SIG-M5 (cell line): ENCODE measurements around the gene IQSEC1.

Experiments used
- DNase-seq: peaks from one replicate; lab custom pipeline; 2025; lab: John Stamatoyannopoulos, UW

IQSEC1 gene

GRCh38 chr3:12934431-12934830 is 138.8 kb downstream of the IQSEC1 start:
- DNase-seq = no peak

DNA sequence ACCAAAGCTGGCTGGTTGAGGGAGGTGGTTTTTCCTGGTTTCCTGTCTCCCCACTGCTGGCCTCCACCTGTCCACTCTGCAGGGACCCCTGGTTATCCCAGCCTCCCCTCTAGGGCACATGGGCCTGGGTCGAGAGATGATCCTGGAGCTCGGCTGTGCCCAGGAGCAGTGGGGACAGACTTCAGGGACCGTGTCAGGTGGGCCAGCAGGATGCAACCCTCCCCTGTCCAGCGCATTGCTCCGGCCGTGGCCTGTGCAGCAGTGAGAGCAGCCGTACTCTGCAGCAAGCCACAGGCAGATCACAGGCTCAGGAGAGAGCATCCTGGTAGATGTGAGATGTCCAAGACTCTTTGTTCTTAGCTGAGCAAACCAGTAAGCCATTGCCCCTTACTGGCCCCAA is 139.3 kb downstream of the IQSEC1 start:
- DNase-seq = no peak

DNA sequence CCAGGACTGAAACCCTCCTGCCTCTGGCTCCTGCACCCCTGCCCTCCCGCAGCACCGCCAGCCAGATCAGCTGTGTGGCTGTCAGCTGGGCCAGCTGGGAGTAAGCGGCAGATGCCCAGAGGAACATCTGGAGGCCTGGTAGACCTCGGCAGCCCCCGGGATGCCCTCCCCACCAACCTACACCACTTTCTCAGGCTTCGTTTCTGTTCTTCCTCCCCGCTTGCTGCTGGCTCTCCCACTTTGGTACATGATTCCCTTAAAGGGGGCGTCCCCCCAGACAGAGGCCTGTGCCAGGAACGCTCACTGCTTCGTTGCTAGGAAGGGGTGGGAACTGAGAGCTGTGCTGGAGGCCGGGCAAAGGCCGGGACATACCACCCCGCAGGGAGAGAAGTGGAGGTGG is 140.5 kb downstream of the IQSEC1 start:
- DNase-seq = no peak

DNA sequence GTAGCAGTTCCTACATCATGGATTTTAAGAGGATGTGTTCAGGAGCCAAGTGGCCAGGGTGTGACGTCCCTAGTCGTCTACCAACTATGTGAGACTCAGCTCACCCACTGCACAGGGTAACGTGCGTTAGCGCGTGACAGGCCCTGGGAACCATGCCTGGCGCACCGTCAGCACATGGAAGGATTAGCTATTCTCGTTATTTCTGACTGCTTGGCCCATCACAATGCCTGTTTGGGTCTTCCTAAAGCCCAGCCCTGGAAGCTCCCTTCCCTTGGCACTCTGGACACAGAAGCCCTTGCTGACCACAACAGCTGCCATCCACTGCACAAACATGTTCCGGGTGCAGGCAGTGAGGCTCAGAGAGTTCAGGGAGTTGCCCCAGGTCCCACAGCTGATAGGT is 140.9 kb downstream of the IQSEC1 start:
- DNase-seq = no peak

- no peak for DNase-seq
Observed at GRCh38 chr3:12931273-12931905, 141.8 kb downstream of the IQSEC1 start.

DNA sequence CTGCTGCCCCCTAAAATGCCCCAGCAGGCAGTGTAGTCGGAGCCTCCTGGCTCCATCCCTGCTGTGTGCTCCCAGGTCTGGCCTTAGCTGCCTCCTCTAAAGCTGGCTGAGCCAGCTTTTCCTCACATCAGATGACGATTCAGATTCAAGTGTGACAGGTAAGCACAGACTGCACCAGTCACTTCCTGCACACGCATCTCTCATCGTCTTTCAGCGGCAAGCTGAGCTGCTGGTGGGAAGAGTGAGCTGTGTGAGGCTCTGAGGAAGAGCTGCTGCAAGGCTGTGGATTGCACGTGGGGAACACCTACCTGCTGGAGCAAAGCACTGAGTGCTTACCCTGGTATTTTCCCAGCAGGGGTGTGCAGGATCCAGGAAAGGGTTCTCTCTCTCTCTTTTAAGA is 143.4 kb downstream of the IQSEC1 start:
- no peak for DNase-seq

DNA sequence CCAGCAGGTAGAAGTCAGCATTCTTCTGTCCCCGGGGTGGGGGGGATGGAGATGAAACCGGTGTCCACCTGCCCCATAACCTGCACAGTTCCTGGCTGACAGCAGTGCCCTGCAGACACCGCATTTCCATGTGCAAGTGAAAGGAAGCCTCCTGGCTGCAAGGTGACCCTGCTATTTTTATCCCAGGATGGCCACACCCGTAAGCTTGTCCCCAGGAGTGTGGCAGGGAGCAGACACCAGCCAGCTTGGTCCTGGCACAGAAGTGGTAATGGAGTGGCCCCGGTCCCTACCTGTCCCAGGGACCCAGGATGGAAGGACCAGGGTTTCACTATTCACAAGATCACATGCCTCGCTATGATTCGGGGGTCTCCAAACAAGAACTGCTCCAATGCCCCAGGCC is 146.6 kb downstream of the IQSEC1 start:
- DNase-seq = no peak

DNA sequence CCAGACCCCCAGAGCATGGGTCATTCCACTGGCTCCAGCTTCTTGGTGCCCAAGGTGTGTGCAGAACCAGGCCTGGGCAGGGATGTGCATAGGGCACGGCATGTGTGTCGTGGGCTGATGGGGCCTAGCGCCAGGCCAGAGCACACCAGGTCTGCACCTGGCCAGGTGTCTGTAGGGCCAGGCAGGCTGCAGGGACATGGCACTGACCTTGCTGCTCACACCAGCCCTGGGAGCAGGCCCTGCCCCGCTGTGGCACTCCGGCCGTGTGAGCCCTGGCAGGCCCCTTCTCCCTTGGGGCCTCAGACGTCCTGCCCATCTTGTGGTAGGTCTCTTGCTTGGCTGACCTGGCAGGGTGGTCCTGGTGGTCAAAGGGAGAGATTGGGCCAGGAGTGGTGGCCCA is 147.6 kb downstream of the IQSEC1 start:
- DNase-seq = no peak

DNA sequence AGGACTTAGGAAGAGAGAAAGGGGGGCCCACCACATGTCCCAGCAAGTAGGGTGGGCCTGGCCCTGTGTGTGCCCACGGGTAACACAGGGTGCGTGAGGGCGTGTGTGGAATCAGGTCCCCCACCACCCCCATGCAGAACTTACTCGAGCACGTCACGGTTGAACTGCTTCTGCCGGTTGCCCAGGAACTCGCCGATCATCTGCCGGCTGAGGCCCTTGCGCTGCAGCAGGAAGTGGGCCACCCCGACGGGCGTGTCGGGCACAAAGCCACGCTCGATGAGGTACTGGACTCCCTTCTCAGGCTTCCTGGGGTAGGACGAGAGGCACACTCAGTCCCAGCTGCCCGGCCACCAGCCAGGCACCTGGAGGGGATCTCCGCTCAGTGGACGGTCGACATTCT is 148.8 kb downstream of the IQSEC1 start:
- DNase-seq = no peak

DNA sequence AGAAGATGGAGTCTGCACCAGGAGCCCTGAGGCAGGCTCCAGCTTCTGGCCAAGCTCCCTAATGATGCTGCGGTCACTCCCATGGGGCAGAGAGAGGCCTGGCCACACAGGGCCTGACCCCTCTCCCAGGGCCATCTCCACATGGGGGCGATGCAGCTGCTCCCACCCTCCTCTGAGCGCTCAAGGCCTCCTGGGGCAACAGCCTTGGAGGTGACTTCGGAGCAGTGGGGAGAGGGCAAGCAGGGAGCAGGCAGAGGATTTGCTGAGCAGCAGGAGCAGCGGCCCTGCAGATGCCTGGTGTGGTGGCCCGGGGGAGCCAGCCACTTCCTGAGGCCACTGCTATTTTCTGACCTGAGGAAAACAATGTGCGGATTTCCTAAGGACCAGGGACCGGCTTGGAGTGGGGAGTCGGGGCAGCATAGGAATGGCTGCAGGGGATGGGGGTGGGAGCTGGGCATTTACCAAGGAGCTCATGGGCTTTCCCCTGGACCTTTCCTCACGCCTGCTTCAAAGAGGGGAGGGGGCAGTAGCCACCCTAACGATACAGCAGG is 150.3 kb downstream of the IQSEC1 start:
- no peak for DNase-seq

DNA sequence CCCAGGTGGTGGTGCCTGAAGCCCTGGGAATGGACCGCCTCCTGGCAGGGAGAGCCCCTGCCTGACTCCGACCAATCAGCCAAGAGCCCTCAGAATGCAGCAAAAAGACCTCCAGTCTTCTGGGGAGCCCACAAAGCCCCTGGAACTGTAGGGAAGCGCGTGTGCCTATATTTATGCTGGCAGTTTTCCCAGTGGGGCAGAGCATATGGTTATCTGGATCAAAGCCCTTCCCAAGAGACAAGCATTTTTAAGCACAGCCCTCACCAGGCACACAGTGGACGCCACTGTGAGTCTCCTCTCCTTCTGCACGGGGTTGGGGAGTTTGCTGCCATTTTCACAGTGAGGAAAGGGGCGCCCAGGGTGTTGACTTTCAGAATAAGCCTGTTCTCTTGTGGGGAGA is 150.9 kb downstream of the IQSEC1 start:
- DNase-seq = no peak

- no peak for DNase-seq
Observed at GRCh38 chr3:12921736-12922135, 151.5 kb downstream of the IQSEC1 start.

DNA sequence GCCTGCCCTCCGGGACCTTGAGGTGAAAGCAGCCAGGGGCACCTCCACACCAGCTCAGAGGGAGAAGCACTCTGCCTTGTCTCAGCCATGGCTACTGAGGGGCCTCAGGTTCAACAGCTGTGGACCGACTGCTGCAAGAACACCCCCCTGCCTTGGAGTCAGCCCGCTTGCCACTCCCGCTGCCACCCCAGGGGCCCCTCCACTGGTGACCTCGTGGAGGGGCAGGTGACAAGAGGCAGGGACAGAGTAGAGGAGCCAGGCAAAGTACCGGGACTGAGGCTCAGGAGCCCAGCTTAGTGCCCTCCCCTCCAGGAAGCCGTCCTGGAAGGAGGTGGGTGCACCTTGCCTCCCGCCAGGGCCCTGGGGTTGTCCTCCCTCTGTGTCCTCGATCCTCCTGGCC is 152.3 kb downstream of the IQSEC1 start:
- DNase-seq = no peak

DNA sequence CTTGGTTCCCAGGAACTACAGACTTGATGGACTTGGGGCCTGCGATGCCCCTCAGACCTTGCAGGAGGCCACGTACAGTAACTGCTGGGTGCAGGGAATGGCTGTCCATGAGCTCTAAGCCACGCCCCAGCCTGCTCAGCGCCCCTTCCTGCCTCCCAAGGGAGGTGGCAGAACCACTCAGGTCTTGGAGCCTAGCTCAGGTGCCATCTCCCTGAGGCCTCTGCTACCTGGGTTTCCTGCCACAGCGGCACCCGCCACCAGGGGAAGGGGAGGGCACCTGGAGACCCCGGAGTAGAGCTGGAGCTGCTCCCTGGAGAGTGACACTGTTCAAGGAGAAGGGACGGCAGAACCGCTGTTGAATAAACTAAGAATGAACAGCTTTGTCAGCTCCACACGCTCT is 154.0 kb downstream of the IQSEC1 start:
- DNase-seq = no peak

- DNase-seq = no peak
Observed at GRCh38 chr3:12918231-12918630, 155.0 kb downstream of the IQSEC1 start.

DNA sequence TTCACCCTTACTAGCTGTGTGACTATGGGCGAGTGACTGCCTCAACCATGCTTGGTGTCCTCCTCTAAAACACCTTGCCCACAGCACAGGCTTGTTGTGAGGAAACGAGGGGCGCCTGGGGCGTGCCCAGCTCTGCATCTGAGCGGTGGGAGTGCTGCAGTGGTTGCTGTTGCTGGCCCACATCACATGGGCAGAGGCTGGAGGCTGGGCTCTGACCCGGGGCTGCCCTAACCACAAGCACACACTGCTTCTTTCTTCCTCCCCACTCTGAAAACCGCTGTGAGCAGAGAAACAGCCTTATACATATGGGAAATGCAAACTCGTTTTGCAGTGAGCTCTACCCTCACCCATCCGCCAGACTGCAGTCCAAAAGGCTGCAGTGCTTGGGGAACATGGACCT is 157.1 kb downstream of the IQSEC1 start:
- no peak for DNase-seq

DNA sequence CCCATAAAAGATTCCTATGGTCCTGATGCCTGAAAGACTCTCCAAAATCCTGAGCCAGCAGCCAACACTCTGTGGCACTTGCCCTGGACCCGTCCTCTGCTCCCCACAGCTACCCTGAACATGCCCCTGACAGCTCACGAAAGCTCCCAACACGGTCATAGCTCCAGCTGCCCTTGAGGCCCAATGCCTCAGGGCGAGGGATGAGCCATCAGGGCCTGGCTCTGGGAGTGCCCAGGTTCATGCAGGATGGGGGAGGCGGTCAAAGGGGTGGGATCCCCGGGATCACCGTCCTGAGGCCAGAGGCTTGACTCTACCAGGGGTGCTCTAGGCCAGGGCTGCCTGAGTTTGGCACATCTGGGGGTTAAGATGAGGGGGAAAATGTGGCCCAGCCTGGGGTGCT is 159.1 kb downstream of the IQSEC1 start:
- no peak for DNase-seq

GRCh38 chr3:12911881-12912415 is 161.3 kb downstream of the IQSEC1 start:
- DNase-seq = no peak

DNA sequence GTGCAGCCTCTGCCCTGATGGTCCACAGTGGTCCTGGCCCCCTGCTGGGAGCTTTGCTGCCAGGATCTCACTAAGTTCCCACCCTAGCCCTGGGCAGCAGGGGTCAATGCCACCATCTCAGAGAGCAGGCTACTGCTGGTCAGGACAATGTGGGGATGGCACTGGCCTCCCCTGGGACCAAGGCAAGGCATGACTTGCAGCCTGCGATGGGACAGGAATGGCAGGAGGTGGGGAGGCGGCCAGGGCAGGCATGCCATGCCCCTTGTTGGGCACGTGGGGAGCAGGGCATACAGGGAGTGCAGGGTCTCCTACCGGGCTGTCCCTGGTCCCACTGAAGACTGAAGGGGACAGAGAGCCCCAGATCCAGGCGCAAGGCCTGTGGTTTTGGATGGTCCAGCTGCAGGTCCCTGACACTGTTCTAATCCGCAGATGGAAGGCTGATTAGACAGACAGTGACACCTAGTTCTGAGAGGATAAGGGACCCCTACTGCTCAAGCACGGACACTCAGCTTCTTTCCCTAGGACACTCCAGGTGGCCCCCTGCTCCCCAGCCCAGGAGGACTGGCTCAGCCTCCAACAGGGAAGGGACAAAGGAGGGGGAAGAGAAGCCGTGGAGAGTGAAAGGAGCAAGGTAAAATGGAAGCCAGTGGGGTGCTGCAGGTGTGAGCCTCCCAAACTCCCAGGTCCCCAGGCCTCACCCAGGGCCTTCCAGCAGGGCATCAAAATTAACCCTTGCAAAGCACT is 162.7 kb downstream of the IQSEC1 start:
- no peak for DNase-seq

GRCh38 chr3:12909710-12910109 is 163.5 kb downstream of the IQSEC1 start:
- no peak for DNase-seq

- DNase-seq = no peak
Observed at GRCh38 chr3:12908859-12909258, 164.4 kb downstream of the IQSEC1 start.

DNA sequence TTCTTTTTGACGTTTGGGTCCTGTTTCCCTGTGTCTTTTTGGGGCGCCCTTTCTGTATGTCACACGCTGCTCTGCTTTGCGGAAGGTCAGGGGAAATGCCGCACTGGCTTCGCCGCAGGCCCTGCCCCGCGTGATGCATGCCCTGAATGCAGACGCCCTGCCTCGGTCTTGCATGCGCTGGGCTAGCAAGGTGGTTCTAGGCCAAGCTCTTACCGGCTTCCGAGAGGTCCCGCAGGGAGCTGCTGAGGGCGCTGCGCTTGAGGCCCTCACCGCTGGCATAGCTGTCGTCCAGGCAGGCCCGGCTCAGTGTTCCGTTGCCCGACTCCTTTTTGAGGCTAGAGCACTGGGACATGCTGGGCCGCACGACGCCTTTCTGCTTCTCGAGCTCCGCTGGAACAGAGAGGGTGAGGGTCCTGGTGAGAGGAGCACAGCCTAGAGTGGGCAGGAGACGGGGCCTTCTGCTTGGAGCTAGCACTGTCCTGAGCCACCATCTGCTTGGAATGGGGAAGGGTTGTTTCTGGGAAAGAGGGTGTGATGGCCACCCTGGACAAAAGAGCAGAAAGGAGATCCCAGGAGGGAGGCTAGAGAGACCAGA is 165.0 kb downstream of the IQSEC1 start:
- DNase-seq = no peak

DNA sequence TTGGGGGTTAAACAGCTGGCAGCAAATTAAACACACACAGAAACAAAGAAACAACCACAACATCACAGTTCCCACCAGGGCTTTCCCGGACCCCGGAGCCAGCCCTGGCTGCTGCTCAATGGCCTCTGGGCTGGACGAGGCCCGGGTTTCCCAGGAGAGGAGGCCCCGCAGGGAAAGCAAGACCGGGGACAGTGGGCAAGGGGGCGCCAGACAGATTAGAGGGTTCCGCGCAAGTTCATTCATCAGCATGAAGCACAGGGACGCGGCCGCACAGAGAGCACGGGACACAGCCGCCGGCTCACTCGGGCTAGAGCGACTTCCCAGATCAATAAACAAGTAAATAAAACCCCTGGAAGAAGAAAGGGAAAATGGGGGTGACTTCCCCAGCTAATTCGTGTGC is 165.5 kb downstream of the IQSEC1 start:
- no peak for DNase-seq
